Skeletal muscle cell (primary cell): ENCODE data around the gene RBMY1E.
"Not testable (repeated sequence)": the region's sequence is repeated elsewhere in the genome, so short reads cannot be mapped to it uniquely, and the experiment has no call there.

Experiments used
- DNase-seq: peaks from one replicate; pipeline ENCODE4 v3.0.0-alpha.2; 2010; ENCODE audit warnings: low read depth
- H3K4me3 ChIP-seq: 2 replicates; pipeline ENCODE4 v1.5.1; 2011; ENCODE audit warnings: low read depth, mild to moderate bottlenecking, control low read depth, low read length, moderate library complexity

RBMY1E gene

DNA sequence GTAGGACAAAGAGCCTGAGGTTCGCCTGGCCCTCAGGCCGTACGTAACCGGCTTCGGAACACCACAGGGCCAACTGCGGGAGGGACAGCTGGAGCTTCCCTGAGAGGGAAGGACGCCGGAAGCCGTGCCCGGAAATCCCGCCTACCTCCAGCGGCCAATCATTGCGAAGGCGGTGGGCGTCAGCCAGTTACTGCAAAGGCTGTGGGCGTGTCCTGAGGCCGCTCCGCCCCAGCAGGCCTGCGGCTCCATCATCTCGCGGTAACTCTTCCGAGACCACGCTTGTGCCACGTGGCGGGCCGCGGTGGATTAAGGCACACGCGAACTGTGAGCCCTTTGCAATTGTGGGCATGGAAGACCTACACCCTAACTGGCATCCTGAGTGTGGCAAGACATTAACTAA lies at the start of gene RBMY1E:
Gene RBMY1E (minus strand): TSS at position 101 of the 400 bp plus-strand sequence. CDS start 1,978 bp downstream, outside the sequence.
- not testable (repeated sequence) for H3K4me3 ChIP-seq, DNase-seq

DNA sequence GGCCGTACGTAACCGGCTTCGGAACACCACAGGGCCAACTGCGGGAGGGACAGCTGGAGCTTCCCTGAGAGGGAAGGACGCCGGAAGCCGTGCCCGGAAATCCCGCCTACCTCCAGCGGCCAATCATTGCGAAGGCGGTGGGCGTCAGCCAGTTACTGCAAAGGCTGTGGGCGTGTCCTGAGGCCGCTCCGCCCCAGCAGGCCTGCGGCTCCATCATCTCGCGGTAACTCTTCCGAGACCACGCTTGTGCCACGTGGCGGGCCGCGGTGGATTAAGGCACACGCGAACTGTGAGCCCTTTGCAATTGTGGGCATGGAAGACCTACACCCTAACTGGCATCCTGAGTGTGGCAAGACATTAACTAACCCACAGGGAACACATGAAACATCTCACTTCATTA lies 23.4 kb downstream of the RBMY1E start, which contains the start of gene RBMY1D:
Gene RBMY1D (minus strand): TSS at position 101 of the 400 bp plus-strand sequence. CDS start 2,013 bp downstream, outside the sequence.
- DNase-seq, H3K4me3 ChIP-seq: not testable (repeated sequence)

DNA sequence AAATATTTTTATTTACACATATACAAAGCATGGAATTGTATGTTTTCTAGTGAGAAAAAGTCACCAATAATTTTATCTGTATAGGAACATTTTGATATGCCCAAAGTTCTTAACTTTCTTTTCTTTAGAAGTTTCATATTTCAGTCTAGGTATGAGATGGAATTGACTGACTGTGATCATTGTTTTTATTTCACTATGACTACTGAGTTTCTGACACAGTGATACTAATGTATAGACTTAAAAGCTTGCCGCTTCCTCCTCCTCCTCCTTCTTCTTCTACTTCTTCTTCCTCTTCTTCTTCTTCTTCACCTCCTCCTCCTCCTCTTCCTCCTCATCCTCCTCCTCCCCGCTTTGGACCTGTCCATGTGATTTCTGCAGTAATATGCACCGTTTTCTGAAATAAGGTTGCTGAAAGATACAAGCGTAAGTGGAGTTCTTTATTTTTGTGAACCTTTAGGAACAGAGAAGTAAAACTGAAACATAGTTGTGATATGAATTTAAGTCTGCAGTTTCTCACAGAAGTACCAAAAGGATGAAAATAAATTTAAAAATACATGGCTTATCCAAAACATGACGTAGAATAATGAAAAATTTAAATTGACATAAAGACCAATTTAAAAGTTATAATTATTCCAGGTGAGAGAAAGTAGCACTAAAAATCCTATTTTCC lies 48.3 kb downstream of the RBMY1E start:
- H3K4me3 ChIP-seq, DNase-seq: not testable (repeated sequence)
